ENCODE results near the gene FNBP1.

The FNBP1 gene

GRCh38 chr9:130042885-130043653 is at the start of gene FNBP1:
Gene FNBP1 (minus strand): TSS chr9:130043189. CDS start chr9:130042975, 214 bp downstream.
- DNase-seq (ENCODE audit: low spot score), result peak; percentile 81

GRCh38 chr9:130090915-130091314 is 47.9 kb upstream of the FNBP1 start:
- no peak for DNase-seq (ENCODE audit: low spot score)

GRCh38 chr9:130089141-130089540 is 46.2 kb upstream of the FNBP1 start:
- DNase-seq (ENCODE audit: low spot score), result no peak

- no peak for DNase-seq (ENCODE audit: low spot score)
Observed at GRCh38 chr9:130088051-130088450, 45.1 kb upstream of the FNBP1 start.

GRCh38 chr9:130084337-130084736 is 41.3 kb upstream of the FNBP1 start:
- DNase-seq (ENCODE audit: low spot score), result no peak

- no peak for DNase-seq (ENCODE audit: low spot score)
Observed at GRCh38 chr9:130078547-130078946, 35.6 kb upstream of the FNBP1 start.

- peak; percentile 53 for DNase-seq (ENCODE audit: low spot score)
Observed at GRCh38 chr9:130073373-130073772, 30.4 kb upstream of the FNBP1 start.

- peak; percentile 46 for DNase-seq (ENCODE audit: low spot score)
Observed at GRCh38 chr9:130072515-130073235, 29.7 kb upstream of the FNBP1 start.

- DNase-seq (ENCODE audit: low spot score), result no peak
Observed at GRCh38 chr9:130069048-130069447, 26.1 kb upstream of the FNBP1 start.

- no peak for DNase-seq (ENCODE audit: low spot score)
Observed at GRCh38 chr9:130064621-130065020, 21.6 kb upstream of the FNBP1 start.

GRCh38 chr9:130062750-130063149 is 19.8 kb upstream of the FNBP1 start:
- DNase-seq (ENCODE audit: low spot score), result no peak

GRCh38 chr9:130060296-130060695 is 17.3 kb upstream of the FNBP1 start:
- no peak for DNase-seq (ENCODE audit: low spot score)

- no peak for DNase-seq (ENCODE audit: low spot score)
Observed at GRCh38 chr9:130058887-130059286, 15.9 kb upstream of the FNBP1 start.

- no peak for DNase-seq (ENCODE audit: low spot score)
Observed at GRCh38 chr9:130058154-130058553, 15.2 kb upstream of the FNBP1 start.

GRCh38 chr9:130054820-130055219 is 11.8 kb upstream of the FNBP1 start:
- DNase-seq (ENCODE audit: low spot score), result peak; percentile 18

- DNase-seq (ENCODE audit: low spot score), result no peak
Observed at GRCh38 chr9:130054325-130054786, 11.4 kb upstream of the FNBP1 start.

- DNase-seq (ENCODE audit: low spot score), result peak; percentile 80
Observed at GRCh38 chr9:130053504-130054324, 10.7 kb upstream of the FNBP1 start, which contains the start of gene GPR107. Gene GPR107 (plus strand): TSS chr9:130053906. CDS start chr9:130053933, 27 bp downstream.

GRCh38 chr9:130053109-130053503 is 10.1 kb upstream of the FNBP1 start:
- DNase-seq (ENCODE audit: low spot score), result no peak

GRCh38 chr9:130051855-130052254 is 8.9 kb upstream of the FNBP1 start:
- DNase-seq (ENCODE audit: low spot score), result no peak

GRCh38 chr9:130050462-130050861 is 7.5 kb upstream of the FNBP1 start:
- no peak for DNase-seq (ENCODE audit: low spot score)

GRCh38 chr9:130049431-130050210 is 6.6 kb upstream of the FNBP1 start:
- DNase-seq (ENCODE audit: low spot score), result no peak

Data from kidney tubule cell (primary cell).